H54 (cell line): ENCODE measurements around the gene CACNA2D2.

Source experiments
- DNase-seq: peaks from one replicate; pipeline ENCODE4 v3.0.0; 2011; ENCODE audit warnings: low spot score, mixed read lengths; ENCODE audit not compliant: insufficient read length
- FAIRE-seq: peaks from 3 replicates; lab custom pipeline; 2011; peaks lifted over from hg19 to GRCh38; lab: Jason Lieb, UNC
- POLR2A ChIP-seq: IDR thresholded peaks from 2 replicates; pipeline ENCODE4 v1.6.1; 2011; ENCODE audit warnings: low read depth, mild to moderate bottlenecking, low read length

CACNA2D2 gene

GRCh38 chr3:50340448-50341329, 162.7 kb downstream of the CACNA2D2 start, which contains the start of gene RASSF1:
Gene RASSF1, minus strand, starts transcription at chr3:50340836. Its CDS starts 31 bp downstream, at chr3:50340805.
- FAIRE-seq, result no peak
- DNase-seq, result no peak
- TF ChIP-seq POLR2A, result no peak

- no peak for TF ChIP-seq POLR2A
- FAIRE-seq (no peak), DNase-seq (no peak)
These were observed 163.3 kb downstream of the CACNA2D2 start for GRCh38 chr3:50340147-50340447.

- TF ChIP-seq POLR2A, result no peak
- FAIRE-seq (no peak), DNase-seq (no peak)
These were observed 163.8 kb downstream of the CACNA2D2 start for GRCh38 chr3:50339485-50340146.

- no peak for DNase-seq
- FAIRE-seq, result no peak
- TF ChIP-seq POLR2A, result no peak
These were observed 164.5 kb downstream of the CACNA2D2 start for GRCh38 chr3:50338965-50339364.

- FAIRE-seq, result peak; percentile 68
These were observed 166.1 kb downstream of the CACNA2D2 start for GRCh38 chr3:50337175-50337861.

GRCh38 chr3:50336452-50337174, 166.8 kb downstream of the CACNA2D2 start:
- DNase-seq (no peak), FAIRE-seq (no peak)
- TF ChIP-seq POLR2A, result no peak

More at GRCh38 chr3:50337175-50337861, 166.1 kb downstream of the CACNA2D2 start:
- peak; percentile 100 for DNase-seq
- peak; percentile 86 for TF ChIP-seq POLR2A

GRCh38 chr3:50334339-50335075, 168.9 kb downstream of the CACNA2D2 start:
- DNase-seq (no peak), FAIRE-seq (no peak)
- no peak for TF ChIP-seq POLR2A

- TF ChIP-seq POLR2A, result no peak
- DNase-seq, result no peak
- FAIRE-seq, result no peak
These were observed 169.6 kb downstream of the CACNA2D2 start for GRCh38 chr3:50333744-50334328.

GRCh38 chr3:50331364-50331907, 172.0 kb downstream of the CACNA2D2 start:
- TF ChIP-seq POLR2A, result no peak
- DNase-seq (no peak), FAIRE-seq (no peak)

- TF ChIP-seq POLR2A, result no peak
- DNase-seq (no peak), FAIRE-seq (no peak)
These were observed 173.1 kb downstream of the CACNA2D2 start for GRCh38 chr3:50330330-50330729.

- FAIRE-seq, result no peak
- peak; percentile 94 for DNase-seq
- peak; percentile 57; the same call in 1 of the 2 replicates for TF ChIP-seq POLR2A
These were observed 175.3 kb downstream of the CACNA2D2 start, which contains the start of gene TUSC2 for GRCh38 chr3:50327943-50328691. Gene TUSC2, minus strand, starts transcription at chr3:50328223. Its CDS starts 124 bp downstream, at chr3:50328099.
